ENCODE measurements around the gene MARS2. TPM values are rescaled to one million over a fixed set of nuclear protein-coding genes. Genes with fewer than 3 reads are reported as not detected.
"Not testable (repeated sequence)": the region's sequence is repeated elsewhere in the genome, so short reads cannot be mapped to it uniquely, and the experiment has no call there.

The MARS2 gene
- total RNA-seq, 2 experiments from 2014 or later, result 21.8 to 32.7 TPM

DNA sequence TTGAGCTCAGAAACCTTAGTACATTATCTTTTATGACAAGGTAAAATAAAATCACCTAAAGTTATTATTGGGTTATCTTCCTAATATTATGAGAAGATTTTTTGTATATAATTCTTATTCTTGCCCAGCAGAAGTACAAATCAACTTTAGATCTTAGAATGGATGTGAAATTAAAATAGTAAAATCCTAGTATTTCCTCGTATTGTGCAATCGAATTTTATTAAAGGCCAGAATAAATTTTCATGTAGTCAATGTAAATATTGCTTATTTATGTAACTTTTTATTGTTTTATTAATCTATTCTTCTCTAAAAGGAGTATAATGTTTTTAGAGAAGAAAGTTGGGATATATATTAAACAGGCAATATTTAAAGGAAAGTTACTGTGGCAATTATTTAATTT lies 12.7 kb downstream of the MARS2 start:
- no peak overlapping the region for H2AFZ ChIP-seq (ENCODE audit: low read length)
- no peak overlapping the region for H3K27ac ChIP-seq (ENCODE audit: low read depth, low read length, poor library complexity, severe bottlenecking)
- peaks cover 24% of the 10 kb centered on the region; the same call in 1 of the 2 replicates for H3K36me3 ChIP-seq (ENCODE audit: insufficient read depth, low read length)
- no peaks in the 10 kb centered on the region for H3K9me3 ChIP-seq (ENCODE audit: low read length)
- H3K79me2 ChIP-seq (ENCODE audit: insufficient read depth, low read depth, low read length), result peaks cover 28% of the 10 kb centered on the region; the same call in 1 of the 2 replicates
- TF ChIP-seq, protein P1, sequence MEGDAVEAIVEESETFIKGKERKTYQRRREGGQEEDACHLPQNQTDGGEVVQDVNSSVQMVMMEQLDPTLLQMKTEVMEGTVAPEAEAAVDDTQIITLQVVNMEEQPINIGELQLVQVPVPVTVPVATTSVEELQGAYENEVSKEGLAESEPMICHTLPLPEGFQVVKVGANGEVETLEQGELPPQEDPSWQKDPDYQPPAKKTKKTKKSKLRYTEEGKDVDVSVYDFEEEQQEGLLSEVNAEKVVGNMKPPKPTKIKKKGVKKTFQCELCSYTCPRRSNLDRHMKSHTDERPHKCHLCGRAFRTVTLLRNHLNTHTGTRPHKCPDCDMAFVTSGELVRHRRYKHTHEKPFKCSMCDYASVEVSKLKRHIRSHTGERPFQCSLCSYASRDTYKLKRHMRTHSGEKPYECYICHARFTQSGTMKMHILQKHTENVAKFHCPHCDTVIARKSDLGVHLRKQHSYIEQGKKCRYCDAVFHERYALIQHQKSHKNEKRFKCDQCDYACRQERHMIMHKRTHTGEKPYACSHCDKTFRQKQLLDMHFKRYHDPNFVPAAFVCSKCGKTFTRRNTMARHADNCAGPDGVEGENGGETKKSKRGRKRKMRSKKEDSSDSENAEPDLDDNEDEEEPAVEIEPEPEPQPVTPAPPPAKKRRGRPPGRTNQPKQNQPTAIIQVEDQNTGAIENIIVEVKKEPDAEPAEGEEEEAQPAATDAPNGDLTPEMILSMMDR (conservative IDR thresholded peaks at IDR 0.05; ENCODE audit: low read length), result no peak
- TF ChIP-seq EZH2phosphoT487 (IDR thresholded peaks at IDR 0.05; ENCODE audit: borderline replicate concordance, low read depth, low read length), result no peak
- intact Hi-C loops (cut with micrococcal nuclease; ENCODE audit: unreplicated experiment), result no loop called here
- H3K4me2 ChIP-seq (ENCODE audit: low read length), result no peak overlapping the region
- CTCF ChIA-PET (ENCODE audit: unreplicated experiment), result interaction anchor here (1.4 kb wide), 1 partner anchor 13 kb away, joined by 4 read pairs; the partner anchor contains the start of gene MARS2
- no peaks in the 10 kb centered on the region for H3K9me2 ChIP-seq (ENCODE audit: insufficient read depth, low read length)
- no peaks in the 10 kb centered on the region for H4K20me1 ChIP-seq (ENCODE audit: insufficient read depth, low read length)
- no TSS peak for BruUV-seq (replicated peaks)
- POLR2A ChIA-PET, result interaction anchor here (0.6 kb wide), 1 partner anchor 9 kb away, joined by 5 read pairs; no protein-coding TSS in a partner anchor
- H3K4me1 ChIP-seq (ENCODE audit: insufficient read depth, low read length, poor library complexity, severe bottlenecking), result no peaks in the 10 kb centered on the region
- DNase-seq (ENCODE audit: low spot score), result no peak
- H3K4me3 ChIP-seq (ENCODE audit: low read depth, low read length, poor library complexity, severe bottlenecking), result no peak overlapping the region

DNA sequence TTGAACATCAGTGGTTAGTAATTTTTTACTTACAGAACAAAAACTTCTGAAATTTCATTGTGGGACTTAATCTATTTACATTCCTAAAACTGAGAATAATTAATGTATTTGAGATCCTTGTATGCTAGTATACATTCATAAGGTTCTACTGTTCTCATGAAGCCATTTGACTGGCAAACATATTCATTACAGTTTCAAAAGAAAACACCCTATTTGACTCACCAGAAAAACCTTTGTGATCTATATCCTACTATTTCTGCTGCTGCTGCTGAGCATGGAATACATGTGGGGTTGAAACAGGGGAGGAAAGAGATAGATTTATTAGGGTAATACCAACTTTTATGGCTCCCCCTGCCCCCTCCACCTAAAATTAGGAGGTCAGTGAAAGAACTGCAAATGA lies 21.8 kb downstream of the MARS2 start:
- POLR2A ChIA-PET, result interaction anchor here (0.6 to 1.4 kb wide), 6 partner anchors 9 to 1820 kb away, joined by 3 to 5 read pairs (median 4); no protein-coding TSS in a partner anchor
- no peaks in the 10 kb centered on the region for H3K9me2 ChIP-seq (ENCODE audit: insufficient read depth, low read length)
- no peaks in the 10 kb centered on the region for H3K79me2 ChIP-seq (ENCODE audit: insufficient read depth, low read depth, low read length)
- H2AFZ ChIP-seq (ENCODE audit: low read length), result no peak overlapping the region
- CTCF ChIA-PET (ENCODE audit: unreplicated experiment), result no interaction called here
- no peaks in the 10 kb centered on the region for H3K4me1 ChIP-seq (ENCODE audit: insufficient read depth, low read length, poor library complexity, severe bottlenecking)
- intact Hi-C loops (cut with micrococcal nuclease; ENCODE audit: unreplicated experiment), result no loop called here
- no peaks in the 10 kb centered on the region for H3K9me3 ChIP-seq (ENCODE audit: low read length)
- H3K36me3 ChIP-seq (ENCODE audit: insufficient read depth, low read length), result no peaks in the 10 kb centered on the region
- H3K4me2 ChIP-seq (ENCODE audit: low read length), result no peak overlapping the region
- H3K27ac ChIP-seq (ENCODE audit: low read depth, low read length, poor library complexity, severe bottlenecking), result no peak overlapping the region
- H4K20me1 ChIP-seq (ENCODE audit: insufficient read depth, low read length), result no peaks in the 10 kb centered on the region
- no peak for DNase-seq (ENCODE audit: low spot score)
- no peak overlapping the region for H3K4me3 ChIP-seq (ENCODE audit: low read depth, low read length, poor library complexity, severe bottlenecking)
- TF ChIP-seq EZH2phosphoT487 (IDR thresholded peaks at IDR 0.05; ENCODE audit: borderline replicate concordance, low read depth, low read length), result no peak
- TF ChIP-seq, protein P1 (conservative IDR thresholded peaks at IDR 0.05; ENCODE audit: low read length), result no peak
- BruUV-seq (replicated peaks), result no TSS peak

DNA sequence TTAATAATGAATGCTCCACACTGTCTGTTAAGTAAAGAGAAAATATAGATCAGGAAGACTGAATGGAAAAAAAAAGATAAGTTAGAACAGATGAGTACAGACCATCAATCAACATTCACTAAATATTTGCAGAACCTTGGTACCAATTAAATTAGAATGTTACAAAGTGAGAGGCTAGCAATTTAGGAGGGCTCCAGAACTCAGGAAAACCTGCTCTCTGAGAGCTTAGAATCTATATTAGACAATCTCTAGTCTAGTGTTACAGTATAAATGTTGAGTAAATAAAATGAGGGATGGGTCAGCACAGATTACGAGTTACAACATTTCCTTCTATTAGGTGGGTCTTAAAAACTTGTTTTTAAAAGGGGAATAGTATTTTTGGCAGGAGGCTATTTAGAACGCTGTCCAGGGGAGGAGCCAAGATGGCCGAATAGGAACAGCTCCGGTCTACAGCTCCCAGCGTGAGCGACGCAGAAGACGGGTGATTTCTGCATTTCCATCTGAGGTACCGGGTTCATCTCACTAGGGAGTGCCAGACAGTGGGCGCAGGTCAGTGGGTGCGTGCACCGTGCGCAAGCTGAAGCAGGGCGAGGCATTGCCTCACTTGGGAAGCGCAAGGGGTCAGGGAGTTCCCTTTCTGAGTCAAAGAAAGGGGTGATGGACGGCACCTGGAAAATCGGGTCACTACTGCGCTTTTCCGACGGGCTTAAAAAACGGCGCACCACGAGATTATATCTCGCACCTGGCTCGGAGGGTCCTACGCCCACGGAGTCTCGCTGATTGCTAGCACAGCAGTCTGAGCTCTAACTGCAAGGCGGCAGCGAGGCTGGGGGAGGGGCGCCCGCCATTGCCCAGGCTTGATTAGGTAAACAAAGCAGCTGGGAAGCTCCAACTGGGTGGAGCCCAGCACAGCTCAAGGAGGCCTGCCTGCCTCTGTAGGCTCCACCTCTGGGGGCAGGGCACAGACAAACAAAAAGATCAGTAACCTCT lies 23.7 kb downstream of the MARS2 start:
- H3K4me3 ChIP-seq (ENCODE audit: low read depth, low read length, poor library complexity, severe bottlenecking); H4K20me1 ChIP-seq (ENCODE audit: insufficient read depth, low read length); H2AFZ ChIP-seq (ENCODE audit: low read length); H3K4me1 ChIP-seq (ENCODE audit: insufficient read depth, low read length, poor library complexity, severe bottlenecking); H3K4me2 ChIP-seq (ENCODE audit: low read length); H3K9me3 ChIP-seq (ENCODE audit: low read length); H3K36me3 ChIP-seq (ENCODE audit: insufficient read depth, low read length); H3K27ac ChIP-seq (ENCODE audit: low read depth, low read length, poor library complexity, severe bottlenecking); intact Hi-C loops (cut with micrococcal nuclease; ENCODE audit: unreplicated experiment); H3K79me2 ChIP-seq (ENCODE audit: insufficient read depth, low read depth, low read length); H3K9me2 ChIP-seq (ENCODE audit: insufficient read depth, low read length); CTCF ChIA-PET (ENCODE audit: unreplicated experiment); BruUV-seq (replicated peaks); DNase-seq (ENCODE audit: low spot score): not testable (repeated sequence)
- POLR2A ChIA-PET, result interaction anchor here (0.8 to 0.9 kb wide), 2 partner anchors 9 to 13 kb away, joined by 3 read pairs; no protein-coding TSS in a partner anchor
